8988T (cell line): ENCODE data around the gene C1orf21.

Experiments
- DNase-seq: peaks from one replicate; pipeline ENCODE4 v3.0.0; 2011

Gene C1orf21

GRCh38 chr1:184416946-184417345, 30.1 kb downstream of the C1orf21 start:
- no peak for DNase-seq

- DNase-seq, result no peak
These were observed 31.1 kb downstream of the C1orf21 start for GRCh38 chr1:184417916-184418315.

- no peak for DNase-seq
These were observed 32.0 kb downstream of the C1orf21 start for GRCh38 chr1:184418652-184419349.

- no peak for DNase-seq
These were observed 32.7 kb downstream of the C1orf21 start for GRCh38 chr1:184419350-184420161.

GRCh38 chr1:184422490-184423233, 35.8 kb downstream of the C1orf21 start:
- DNase-seq, result no peak

GRCh38 chr1:184423649-184424048, 36.8 kb downstream of the C1orf21 start:
- no peak for DNase-seq

GRCh38 chr1:184424157-184424556, 37.3 kb downstream of the C1orf21 start:
- DNase-seq, result no peak

GRCh38 chr1:184424945-184425344, 38.1 kb downstream of the C1orf21 start:
- no peak for DNase-seq

- DNase-seq, result no peak
These were observed 38.8 kb downstream of the C1orf21 start for GRCh38 chr1:184425449-184426277.

GRCh38 chr1:184426278-184426674, 39.4 kb downstream of the C1orf21 start:
- no peak for DNase-seq

GRCh38 chr1:184427722-184428121, 40.9 kb downstream of the C1orf21 start:
- no peak for DNase-seq

GRCh38 chr1:184428604-184429003, 41.8 kb downstream of the C1orf21 start:
- DNase-seq, result no peak

GRCh38 chr1:184429335-184429734, 42.5 kb downstream of the C1orf21 start:
- no peak for DNase-seq

- no peak for DNase-seq
These were observed 47.2 kb downstream of the C1orf21 start for GRCh38 chr1:184433956-184434502.

- DNase-seq, result no peak
These were observed 50.5 kb downstream of the C1orf21 start for GRCh38 chr1:184437291-184437690.

GRCh38 chr1:184438363-184438762, 51.5 kb downstream of the C1orf21 start:
- no peak for DNase-seq

- no peak for DNase-seq
These were observed 55.4 kb downstream of the C1orf21 start for GRCh38 chr1:184442260-184442659.

- no peak for DNase-seq
These were observed 56.4 kb downstream of the C1orf21 start for GRCh38 chr1:184443201-184443600.

- no peak for DNase-seq
These were observed 56.8 kb downstream of the C1orf21 start for GRCh38 chr1:184443624-184444023.

GRCh38 chr1:184445997-184446396, 59.2 kb downstream of the C1orf21 start:
- DNase-seq, result no peak

- no peak for DNase-seq
These were observed 60.9 kb downstream of the C1orf21 start for GRCh38 chr1:184447651-184448185.

- DNase-seq, result no peak
These were observed 63.1 kb downstream of the C1orf21 start for GRCh38 chr1:184449916-184450315.
